Nephron progenitor cell (in vitro differentiated cells): ENCODE results near the gene SPACDR.

Source experiments
- DNase-seq: peaks from one replicate; pipeline ENCODE4 v3.0.0; 2021
- H3K27ac Mint-ChIP-seq: 2 replicates; pipeline ENCODE4 v1.8.0; 2021; ENCODE audit warnings: mild to moderate bottlenecking, moderate library complexity, mixed read lengths
- H3K27me3 Mint-ChIP-seq: 2 replicates; pipeline ENCODE4 v1.8.0; 2021; ENCODE audit warnings: mild to moderate bottlenecking, low read depth, mixed read lengths; ENCODE audit not compliant: poor library complexity
- H3K36me3 Mint-ChIP-seq: 2 replicates; pipeline ENCODE4 v1.8.0; 2021; ENCODE audit warnings: low read depth, mixed read lengths
- H3K4me1 Mint-ChIP-seq: 2 replicates; pipeline ENCODE4 v1.8.0; 2021; ENCODE audit warnings: mixed read lengths
- H3K4me3 Mint-ChIP-seq: 2 replicates; pipeline ENCODE4 v1.8.0; 2021; ENCODE audit warnings: mild to moderate bottlenecking, moderate library complexity, mixed read lengths
- H3K9me3 Mint-ChIP-seq: 2 replicates; pipeline ENCODE4 v1.8.0; 2021; ENCODE audit warnings: mild to moderate bottlenecking, moderate library complexity, mixed read lengths
- TF ChIP-seq, protein P1 (sequence below): fragments of 200-600 bp; sonication (generic); IDR thresholded peaks from 2 replicates; pipeline ENCODE4 v1.5.0; 2021; ENCODE audit warnings: antibody characterized with exemption

The SPACDR gene

GRCh38 chr7:100476903-100477870 lies 13.1 kb upstream of the SPACDR start:
- H3K9me3 Mint-ChIP-seq = no peaks in the 10 kb centered on the region
- H3K4me1 Mint-ChIP-seq = peaks cover 56% of the 10 kb centered on the region
- peaks cover 9% of the 10 kb centered on the region for H3K27me3 Mint-ChIP-seq
- H3K4me3 Mint-ChIP-seq = peak overlapping the region; percentile 98
- no peak for DNase-seq
- peak overlapping the region; percentile 41 for H3K27ac Mint-ChIP-seq
- TF ChIP-seq, protein P1, sequence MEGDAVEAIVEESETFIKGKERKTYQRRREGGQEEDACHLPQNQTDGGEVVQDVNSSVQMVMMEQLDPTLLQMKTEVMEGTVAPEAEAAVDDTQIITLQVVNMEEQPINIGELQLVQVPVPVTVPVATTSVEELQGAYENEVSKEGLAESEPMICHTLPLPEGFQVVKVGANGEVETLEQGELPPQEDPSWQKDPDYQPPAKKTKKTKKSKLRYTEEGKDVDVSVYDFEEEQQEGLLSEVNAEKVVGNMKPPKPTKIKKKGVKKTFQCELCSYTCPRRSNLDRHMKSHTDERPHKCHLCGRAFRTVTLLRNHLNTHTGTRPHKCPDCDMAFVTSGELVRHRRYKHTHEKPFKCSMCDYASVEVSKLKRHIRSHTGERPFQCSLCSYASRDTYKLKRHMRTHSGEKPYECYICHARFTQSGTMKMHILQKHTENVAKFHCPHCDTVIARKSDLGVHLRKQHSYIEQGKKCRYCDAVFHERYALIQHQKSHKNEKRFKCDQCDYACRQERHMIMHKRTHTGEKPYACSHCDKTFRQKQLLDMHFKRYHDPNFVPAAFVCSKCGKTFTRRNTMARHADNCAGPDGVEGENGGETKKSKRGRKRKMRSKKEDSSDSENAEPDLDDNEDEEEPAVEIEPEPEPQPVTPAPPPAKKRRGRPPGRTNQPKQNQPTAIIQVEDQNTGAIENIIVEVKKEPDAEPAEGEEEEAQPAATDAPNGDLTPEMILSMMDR = no peak
- peaks cover 4% of the 10 kb centered on the region for H3K36me3 Mint-ChIP-seq

- Mint-ChIP-seq H3K27ac (peak overlapping the region; percentile 93), H3K4me1 (peaks cover 47% of the 10 kb centered on the region), H3K4me3 (peak overlapping the region; percentile 98), H3K27me3 (peaks cover 9% of the 10 kb centered on the region), H3K9me3 (no peaks in the 10 kb centered on the region), H3K36me3 (peaks cover 8% of the 10 kb centered on the region)
- TF ChIP-seq, protein P1 = no peak
- DNase-seq = no peak
These were observed 12.2 kb upstream of the SPACDR start for GRCh38 chr7:100476101-100476780.

GRCh38 chr7:100475549-100475948 lies 11.5 kb upstream of the SPACDR start:
- peak overlapping the region; percentile 98 for H3K4me3 Mint-ChIP-seq
- no peaks in the 10 kb centered on the region for H3K9me3 Mint-ChIP-seq
- peaks cover 8% of the 10 kb centered on the region for H3K36me3 Mint-ChIP-seq
- TF ChIP-seq, protein P1 = no peak
- peaks cover 41% of the 10 kb centered on the region for H3K4me1 Mint-ChIP-seq
- peak overlapping the region; percentile 93 for H3K27ac Mint-ChIP-seq
- peak; percentile 47 for DNase-seq
- H3K27me3 Mint-ChIP-seq = peaks cover 6% of the 10 kb centered on the region

DNA sequence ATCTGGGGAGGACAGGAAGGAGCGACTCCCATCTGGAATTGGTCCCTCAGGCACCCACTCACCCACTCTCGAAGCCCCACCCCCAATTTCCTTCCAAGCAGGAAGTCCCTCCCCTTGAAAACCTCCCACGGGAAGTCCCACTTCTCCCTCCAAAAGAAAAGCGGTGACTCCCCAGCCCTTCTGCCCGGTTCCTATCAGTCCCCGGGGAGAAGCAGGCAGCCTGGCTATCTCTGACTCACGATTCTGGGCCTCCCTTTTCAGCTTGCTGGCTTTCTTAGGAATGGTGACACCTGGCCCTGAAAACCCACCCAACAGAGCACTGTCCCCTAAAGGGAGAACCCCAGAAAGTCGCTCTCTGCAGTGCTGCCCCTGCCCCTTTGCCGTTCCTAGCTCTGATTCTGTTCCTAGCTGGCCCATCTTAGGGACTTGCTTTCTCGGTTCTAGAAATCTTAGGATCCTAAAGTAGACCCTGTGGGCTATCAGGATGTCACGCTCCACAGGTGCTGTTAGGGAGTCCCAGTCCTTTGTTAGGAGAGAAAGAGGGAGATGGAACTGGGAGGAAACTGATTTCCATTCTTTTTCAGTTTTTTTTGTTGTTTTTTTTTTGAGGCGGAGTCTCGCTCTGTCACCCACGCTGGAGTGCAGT lies 8.9 kb upstream of the SPACDR start:
- TF ChIP-seq, protein P1 = no peak
- H3K9me3 Mint-ChIP-seq = no peaks in the 10 kb centered on the region
- no peaks in the 10 kb centered on the region for H3K27me3 Mint-ChIP-seq
- DNase-seq = no peak
- peaks cover 36% of the 10 kb centered on the region for H3K4me1 Mint-ChIP-seq
- no peak overlapping the region for H3K27ac Mint-ChIP-seq
- peaks cover 8% of the 10 kb centered on the region for H3K36me3 Mint-ChIP-seq
- H3K4me3 Mint-ChIP-seq = peak overlapping the region; percentile 17

- H3K27me3 Mint-ChIP-seq = no peaks in the 10 kb centered on the region
- no peak for DNase-seq
- no peaks in the 10 kb centered on the region for H3K9me3 Mint-ChIP-seq
- peaks cover 8% of the 10 kb centered on the region for H3K36me3 Mint-ChIP-seq
- H3K4me1 Mint-ChIP-seq = peaks cover 37% of the 10 kb centered on the region
- peak overlapping the region; percentile 27 for H3K27ac Mint-ChIP-seq
- H3K4me3 Mint-ChIP-seq = no peak overlapping the region
- TF ChIP-seq, protein P1 = no peak
These were observed 8.2 kb upstream of the SPACDR start for GRCh38 chr7:100472121-100472851.
